Central memory CD8-positive, alpha-beta T cell (primary cell): ENCODE results near the gene TGFBR3L.
"Not testable (repeated sequence)": the region's sequence is repeated elsewhere in the genome, so short reads cannot be mapped to it uniquely, and the experiment has no call there.

Source experiments
- ATAC-seq: fragments of 150-1000 bp; cut with Tn5 transposase; replicated peaks from 2 replicates; pipeline ENCODE4 v1.10.0; 2022; ENCODE audit warnings: mild to moderate bottlenecking, moderate FRiP score, moderate number of reproducible peaks; ENCODE audit not compliant: poor library complexity, severe bottlenecking; ENCODE audit errors: extremely low read depth
- DNase-seq, 2 donors: peaks; one replicate each; pipeline ENCODE4 v3.0.0; 2021; ENCODE audit warnings: low spot score in 2 of 2
- H3K27ac Mint-ChIP-seq: one replicate; pipeline ENCODE4 v1.8.0; 2022; ENCODE audit warnings: low read depth, mild to moderate bottlenecking, moderate library complexity, mixed read lengths
- H3K27me3 Mint-ChIP-seq: one replicate; pipeline ENCODE4 v1.8.0; 2022; ENCODE audit warnings: mixed read lengths
- H3K36me3 Mint-ChIP-seq: one replicate; pipeline ENCODE4 v1.8.0; 2022; ENCODE audit warnings: mild to moderate bottlenecking, moderate library complexity, mixed read lengths; ENCODE audit not compliant: insufficient read depth
- H3K4me1 Mint-ChIP-seq: one replicate; pipeline ENCODE4 v1.8.0; 2022; ENCODE audit warnings: mixed read lengths
- H3K4me3 Mint-ChIP-seq: one replicate; pipeline ENCODE4 v1.8.0; 2022; ENCODE audit warnings: mild to moderate bottlenecking, moderate library complexity, mixed read lengths
- H3K9me3 Mint-ChIP-seq: one replicate; pipeline ENCODE4 v1.8.0; 2022; ENCODE audit warnings: mixed read lengths

Gene TGFBR3L

GRCh38 chr19:7961082-7961481 is 46.5 kb downstream of the TGFBR3L start:
- not testable (repeated sequence) for H3K4me3 Mint-ChIP-seq, H3K27ac Mint-ChIP-seq, ATAC-seq, H3K27me3 Mint-ChIP-seq, H3K9me3 Mint-ChIP-seq, H3K4me1 Mint-ChIP-seq, DNase-seq
- peaks cover 26% of the 10 kb centered on the region for H3K36me3 Mint-ChIP-seq

GRCh38 chr19:7961920-7962626 is 47.4 kb downstream of the TGFBR3L start:
- ATAC-seq: no peak
- H3K27me3 Mint-ChIP-seq: no peaks in the 10 kb centered on the region
- H3K36me3 Mint-ChIP-seq: peaks cover 29% of the 10 kb centered on the region
- no peak overlapping the region for H3K27ac Mint-ChIP-seq
- H3K4me3 Mint-ChIP-seq: no peak overlapping the region
- no peaks in the 10 kb centered on the region for H3K9me3 Mint-ChIP-seq
- no peaks in the 10 kb centered on the region for H3K4me1 Mint-ChIP-seq
- no peak for DNase-seq

- no peaks in the 10 kb centered on the region for H3K27me3 Mint-ChIP-seq
- no peak overlapping the region for H3K4me3 Mint-ChIP-seq
- no peaks in the 10 kb centered on the region for H3K4me1 Mint-ChIP-seq
- no peak for DNase-seq
- peaks cover 35% of the 10 kb centered on the region for H3K36me3 Mint-ChIP-seq
- no peak overlapping the region for H3K27ac Mint-ChIP-seq
- no peaks in the 10 kb centered on the region for H3K9me3 Mint-ChIP-seq
- no peak for ATAC-seq
Measured at GRCh38 chr19:7962644-7963268, 48.1 kb downstream of the TGFBR3L start.

GRCh38 chr19:7963566-7963965 is 48.9 kb downstream of the TGFBR3L start:
- H3K27me3 Mint-ChIP-seq: no peaks in the 10 kb centered on the region
- no peak overlapping the region for H3K27ac Mint-ChIP-seq
- ATAC-seq: no peak
- DNase-seq: no peak
- H3K36me3 Mint-ChIP-seq: peaks cover 32% of the 10 kb centered on the region
- H3K4me3 Mint-ChIP-seq: no peak overlapping the region
- H3K9me3 Mint-ChIP-seq: no peaks in the 10 kb centered on the region
- no peaks in the 10 kb centered on the region for H3K4me1 Mint-ChIP-seq

- no peak overlapping the region for H3K4me3 Mint-ChIP-seq
- ATAC-seq (no peak), DNase-seq (no peak)
- H3K9me3 Mint-ChIP-seq: no peaks in the 10 kb centered on the region
- peaks cover 28% of the 10 kb centered on the region for H3K36me3 Mint-ChIP-seq
- H3K27ac Mint-ChIP-seq: no peak overlapping the region
- H3K27me3 Mint-ChIP-seq: no peaks in the 10 kb centered on the region
- no peaks in the 10 kb centered on the region for H3K4me1 Mint-ChIP-seq
Measured at GRCh38 chr19:7965259-7965841, 50.7 kb downstream of the TGFBR3L start.

GRCh38 chr19:7965921-7966665 is 51.5 kb downstream of the TGFBR3L start:
- DNase-seq (no peak), ATAC-seq (no peak)
- no peaks in the 10 kb centered on the region for H3K27me3 Mint-ChIP-seq
- H3K27ac Mint-ChIP-seq: no peak overlapping the region
- no peak overlapping the region for H3K4me3 Mint-ChIP-seq
- H3K36me3 Mint-ChIP-seq: peaks cover 31% of the 10 kb centered on the region
- no peaks in the 10 kb centered on the region for H3K4me1 Mint-ChIP-seq
- no peaks in the 10 kb centered on the region for H3K9me3 Mint-ChIP-seq

GRCh38 chr19:7968008-7968795 is 53.6 kb downstream of the TGFBR3L start:
- no peak overlapping the region for H3K27ac Mint-ChIP-seq
- H3K9me3 Mint-ChIP-seq: no peaks in the 10 kb centered on the region
- H3K27me3 Mint-ChIP-seq: no peaks in the 10 kb centered on the region
- DNase-seq: no peak
- no peaks in the 10 kb centered on the region for H3K4me1 Mint-ChIP-seq
- no peak for ATAC-seq
- peaks cover 32% of the 10 kb centered on the region for H3K36me3 Mint-ChIP-seq
- H3K4me3 Mint-ChIP-seq: no peak overlapping the region
